Measurements from ENCODE around the gene HSPG2.
"Not testable (repeated sequence)": the region's sequence is repeated elsewhere in the genome, so short reads cannot be mapped to it uniquely, and the experiment has no call there.

Gene HSPG2

GRCh38 chr1:21955501-21956281 lies 18.6 kb upstream of the HSPG2 start:
- FAIRE-seq, result no peak

- no peak for FAIRE-seq
Measured at GRCh38 chr1:21955058-21955457, 17.9 kb upstream of the HSPG2 start.

DNA sequence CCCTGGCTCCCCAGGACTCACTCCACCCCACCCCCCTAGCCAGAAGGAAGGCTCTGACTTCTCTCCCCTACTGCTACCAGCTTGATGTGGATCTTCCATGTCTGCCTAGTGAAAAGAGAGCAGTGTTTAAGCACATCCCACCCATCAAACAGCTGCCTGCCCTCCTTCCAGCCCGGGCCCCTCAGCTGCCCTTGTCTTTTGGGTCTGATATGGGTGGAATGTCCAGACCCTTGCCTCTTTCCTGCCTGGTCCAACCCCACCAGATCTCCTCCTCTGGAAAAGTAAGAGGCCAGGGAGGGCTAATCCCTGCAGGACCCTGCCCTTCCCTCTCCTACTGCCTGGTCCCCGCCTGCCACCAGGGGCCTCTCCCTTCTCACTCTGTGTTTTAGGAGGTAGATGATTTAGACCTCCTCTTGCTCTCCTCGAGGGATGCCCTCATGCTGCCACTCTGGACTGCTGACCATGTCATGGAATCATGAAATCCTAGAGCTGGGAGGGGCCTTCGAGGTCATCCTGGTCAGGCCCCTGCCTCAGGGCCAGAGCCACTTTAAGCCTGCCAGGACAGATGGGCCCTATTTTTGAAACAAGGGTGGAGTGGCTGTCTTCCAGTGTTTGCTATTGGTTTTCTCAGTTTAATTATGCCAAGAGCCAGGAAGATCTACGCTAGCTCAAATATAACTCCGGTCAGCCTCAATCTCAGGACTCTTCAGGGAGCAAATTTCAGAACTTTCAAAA lies 15.8 kb upstream of the HSPG2 start:
- no peak for FAIRE-seq

DNA sequence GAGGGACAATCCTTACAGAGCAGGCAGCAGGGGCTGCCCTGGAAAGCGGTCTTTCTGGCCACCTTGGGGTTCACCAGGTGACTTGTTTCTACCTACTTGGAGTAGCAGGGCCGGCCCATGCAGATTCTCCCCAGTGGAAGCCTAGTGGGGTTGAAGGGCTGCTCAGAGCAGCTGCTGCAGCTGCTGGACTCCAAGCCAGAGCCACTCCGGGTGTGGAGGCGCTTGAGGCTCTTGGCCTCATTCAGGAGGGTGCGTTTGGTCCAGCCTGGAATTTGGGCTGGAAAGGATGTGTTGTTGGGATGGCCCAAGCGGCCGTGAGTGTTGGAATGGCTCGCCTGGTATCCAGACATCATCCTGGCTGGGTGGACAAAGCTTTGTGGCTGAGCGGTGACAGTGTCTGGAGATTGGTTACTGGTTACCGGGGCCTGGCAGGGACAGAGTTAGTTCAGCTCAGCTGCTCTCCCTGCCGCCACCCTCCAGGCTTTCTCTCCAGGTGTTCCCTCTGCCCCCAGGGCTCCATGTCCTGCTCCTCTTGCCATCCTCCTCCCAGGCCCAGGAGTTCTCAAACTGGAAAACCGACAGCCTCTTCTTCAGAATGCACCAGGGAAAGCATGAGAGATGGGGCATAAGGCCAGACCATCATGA lies 14.2 kb upstream of the HSPG2 start:
- no peak for FAIRE-seq

DNA sequence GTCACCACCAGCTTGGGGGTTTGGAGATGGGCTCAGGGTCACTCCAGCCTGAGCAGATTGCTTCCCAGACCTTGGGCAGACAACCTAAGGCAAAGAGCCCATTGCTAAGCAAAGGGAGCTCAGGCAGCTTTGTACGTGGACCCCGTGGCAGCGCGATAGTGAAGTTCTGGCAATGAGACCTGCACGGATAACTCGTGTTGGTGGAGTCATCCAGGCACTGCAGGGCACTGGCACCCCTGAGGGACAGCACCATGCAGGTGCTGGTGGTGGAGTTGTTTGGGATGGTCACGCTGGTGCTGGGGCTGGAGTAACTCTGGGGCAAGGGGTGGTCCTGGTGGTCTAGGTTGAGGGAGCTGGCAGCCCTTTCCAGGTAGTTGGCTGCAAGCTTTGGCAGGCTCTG lies 13.6 kb upstream of the HSPG2 start:
- no peak for FAIRE-seq

GRCh38 chr1:21946836-21947587 lies 9.9 kb upstream of the HSPG2 start:
- FAIRE-seq, result no peak

DNA sequence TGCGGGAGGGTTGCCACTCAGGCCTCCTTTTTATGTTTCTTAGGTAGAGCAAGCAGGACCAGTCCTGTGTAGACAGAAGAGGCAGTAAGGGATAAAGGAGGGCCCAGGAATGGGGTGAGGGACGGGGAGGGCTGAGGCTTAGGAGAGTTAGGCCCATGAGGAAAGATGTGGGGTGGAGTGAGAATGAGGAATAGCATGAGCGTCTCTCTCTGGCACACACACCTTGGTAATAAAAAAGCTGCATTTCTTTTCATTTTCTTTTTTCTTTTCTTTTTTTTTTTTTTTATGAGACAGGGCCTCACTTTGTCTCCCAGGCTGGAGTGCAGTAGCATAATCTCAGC lies 7.6 kb upstream of the HSPG2 start:
- no peak for FAIRE-seq

- not testable (repeated sequence) for FAIRE-seq
Measured at GRCh38 chr1:21942959-21943640, 6.0 kb upstream of the HSPG2 start.

DNA sequence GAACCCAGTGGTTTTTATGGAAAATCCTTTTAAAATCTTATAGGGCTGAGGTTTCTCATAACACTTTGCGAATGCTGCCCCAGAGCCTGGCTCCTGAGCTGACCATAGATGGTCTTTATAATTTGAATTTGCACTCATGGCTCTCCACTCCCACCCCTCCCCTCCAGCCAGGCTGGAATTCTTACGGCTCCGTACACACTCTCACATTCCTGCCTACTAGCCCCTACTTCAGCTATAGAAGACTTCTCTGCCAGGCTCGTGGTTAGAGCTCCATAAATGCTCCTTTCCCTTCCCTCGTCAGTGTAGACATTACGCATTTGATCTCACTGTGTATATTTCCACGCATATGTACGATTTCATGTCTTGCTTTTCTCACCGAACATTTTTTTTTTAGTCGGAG lies 5.4 kb upstream of the HSPG2 start:
- FAIRE-seq, result no peak

GRCh38 chr1:21941370-21941769 lies 4.3 kb upstream of the HSPG2 start:
- no peak for FAIRE-seq

GRCh38 chr1:21940492-21940891 lies 3.4 kb upstream of the HSPG2 start:
- FAIRE-seq, result no peak

GRCh38 chr1:21939650-21940374 lies 2.7 kb upstream of the HSPG2 start:
- FAIRE-seq, result no peak

GRCh38 chr1:21938732-21939538 lies 1.8 kb upstream of the HSPG2 start:
- FAIRE-seq, result no peak

- no peak for FAIRE-seq
Measured at GRCh38 chr1:21937372-21938121, 437 bp upstream of the HSPG2 start.

GRCh38 chr1:21936366-21937031 lies 611 bp downstream of the HSPG2 start:
- FAIRE-seq, result no peak

GRCh38 chr1:21935891-21936365 lies 1.2 kb downstream of the HSPG2 start:
- no peak for FAIRE-seq

DNA sequence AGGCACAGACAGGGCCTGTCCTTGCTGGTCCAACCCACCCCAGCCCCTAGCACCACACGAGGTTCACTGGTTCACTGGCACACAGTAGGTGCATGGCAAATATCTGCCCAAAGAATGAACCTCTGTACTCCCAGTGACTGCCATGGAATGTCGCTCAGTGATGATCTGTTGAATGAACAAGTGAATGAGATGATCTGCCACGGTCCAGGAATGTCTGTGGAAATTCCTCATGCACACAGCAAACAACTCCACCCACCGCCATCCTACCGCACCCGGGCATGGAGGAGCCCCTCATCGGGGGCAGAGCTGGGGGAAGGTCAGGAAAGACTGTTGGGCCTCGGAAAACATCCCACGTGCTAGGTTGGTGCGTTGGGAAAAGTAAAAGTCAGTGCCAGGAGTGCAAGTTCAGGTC lies 1.7 kb downstream of the HSPG2 start:
- FAIRE-seq, result no peak

DNA sequence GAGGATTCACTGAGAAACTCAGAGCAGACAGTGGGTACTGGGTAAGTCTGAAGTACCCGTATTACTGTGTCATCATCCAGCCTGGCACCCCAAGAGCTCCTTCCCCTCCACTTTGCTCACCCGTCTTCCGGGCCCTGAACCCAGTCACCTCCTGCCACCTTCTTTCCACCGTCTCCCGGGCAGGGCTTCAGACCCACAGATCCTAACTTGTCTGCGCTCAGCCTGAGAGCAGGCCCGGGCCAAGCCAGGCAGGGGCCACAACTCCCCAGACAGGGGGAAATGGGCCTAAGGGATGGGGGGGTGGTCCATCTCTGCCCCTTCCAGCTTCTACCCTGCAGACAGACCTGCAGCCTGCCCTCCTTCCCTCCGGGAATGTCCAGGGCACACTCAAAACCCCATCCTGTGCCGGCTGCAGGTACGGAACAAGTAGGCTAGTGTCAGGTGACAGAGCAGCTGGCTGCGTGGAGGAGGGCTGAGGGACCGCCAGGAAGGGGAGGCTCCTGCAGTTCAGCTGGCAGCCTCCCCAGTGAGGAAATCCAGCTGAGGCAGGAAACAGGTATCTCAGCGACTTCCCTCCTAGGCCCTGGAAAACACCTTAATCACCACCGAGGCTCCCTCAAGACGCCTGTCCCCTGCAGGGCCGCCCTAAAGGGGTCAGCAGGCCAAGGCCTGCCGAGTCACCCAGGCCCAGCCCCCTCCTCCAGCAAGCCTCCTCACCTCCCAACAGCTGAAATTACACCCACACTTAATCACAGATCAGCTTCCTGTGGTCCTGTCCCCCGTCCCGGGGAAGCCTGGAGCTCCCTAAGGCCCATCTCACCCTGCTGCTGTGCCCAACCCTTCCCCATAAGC lies 3.5 kb downstream of the HSPG2 start:
- no peak for FAIRE-seq

Data from endometrium (tissue), 2 donors.